K562 (cell line): ENCODE results near the gene SYNGR3. TPM values are rescaled to one million over a fixed set of nuclear protein-coding genes. Genes with fewer than 3 reads are reported as not detected.
A peak's percentile ranks its signal among the peaks of the same experiment; 100 is the strongest.

ENCODE experiments used
- ATAC-seq: fragments of 200-7000 bp; cut with Tn5 transposase; 3 replicates; pipeline ENCODE4 v1.9.1; 2020; ENCODE audit warnings: moderate library complexity
- BruUV-seq: library from RNA; stranded (reverse); fragments of 400-500 nt; replicated peaks from 2 replicates; lab custom pipeline; 2021; lab: Mats Ljungman, UMichigan
- CTCF ChIA-PET: fragments of 300-600 bp; formaldehyde crosslinking; extraction: SDS; loops from one replicate; lab custom pipeline; 2021; ENCODE audit warnings: low intra/inter-chr PET ratio; lab: Yijun Ruan, JAX
- POLR2A ChIA-PET: fragments of 300-600, 350-650 bp; sonication (Branson Sonifier 250); formaldehyde crosslinking; extraction: SDS; loops from one replicate; lab custom pipeline; 2021; ENCODE audit warnings: antibody characterized with exemption, inconsistent platforms; lab: Yijun Ruan, JAX
- DNase-seq, 4 experiments: peaks; one replicate each; pipeline versions ENCODE4 v3.0.0 to v3.0.0-alpha.2; 2011 to 2018; ENCODE audit warnings: low spot score in 3 of 4, mixed read lengths in 3 of 4; ENCODE audit errors: extremely low read depth in 1 of 4
- FAIRE-seq: peaks from 2 replicates; lab custom pipeline; 2011; peaks lifted over from hg19 to GRCh38; lab: Jason Lieb, UNC
- H2AFZ ChIP-seq: 2 replicates; pipeline ENCODE4 v1.6.0; 2011; ENCODE audit warnings: low read depth, low read length, control low read depth, inconsistent platforms
- H3K27ac ChIP-seq: fragments of 200-600 bp; 3 replicates; pipeline ENCODE4 v1.8.0; 2011; ENCODE audit warnings: low read depth, mild to moderate bottlenecking, control low read depth, inconsistent platforms, low read length, moderate library complexity, mixed read lengths; ENCODE audit errors: extremely low read depth
- H3K27me3 ChIP-seq, 2 experiments: fragments of 300-600 bp in 1 of 2; 2 replicates in 1 of 2; 3 replicates in 1 of 2; pipeline versions ENCODE4 v1.6.0 to v1.8.0; 2011; ENCODE audit warnings: inconsistent platforms in 2 of 2, low read length in 2 of 2, mild to moderate bottlenecking in 1 of 2, mixed read lengths in 1 of 2, moderate library complexity in 1 of 2; ENCODE audit not compliant: control insufficient read depth in 2 of 2, insufficient read depth in 2 of 2
- H3K36me3 ChIP-seq: fragments of 300-600 bp; 3 replicates; pipeline ENCODE4 v1.8.0; 2011; ENCODE audit warnings: mild to moderate bottlenecking, low read length, inconsistent platforms; ENCODE audit not compliant: control insufficient read depth, insufficient read depth
- H3K4me1 ChIP-seq, 2 experiments: fragments of 200-600 bp in 1 of 2; replicated peaks in 1 of 2; 2 replicates in 1 of 2; 3 replicates in 1 of 2; pipeline versions ENCODE4 v1.5.1 to v1.8.0; 2011; ENCODE audit warnings: inconsistent platforms in 2 of 2, low read length in 2 of 2, mild to moderate bottlenecking in 1 of 2, mixed read lengths in 1 of 2, moderate library complexity in 1 of 2; ENCODE audit not compliant: control insufficient read depth in 2 of 2, insufficient read depth in 2 of 2
- H3K4me2 ChIP-seq: 2 replicates; pipeline ENCODE4 v1.6.1; 2011; ENCODE audit warnings: low read length, control low read depth, inconsistent platforms, mixed read lengths; ENCODE audit not compliant: insufficient read depth
- H3K4me3 ChIP-seq: fragments of 200-600 bp; sonication (generic), shearing (Covaris generic); 2 replicates; pipeline ENCODE4 v1.5.1; 2016; ENCODE audit warnings: control low read depth, inconsistent platforms
- H3K79me2 ChIP-seq: fragments of 200-600 bp; 3 replicates; pipeline ENCODE4 v1.8.0; 2011; ENCODE audit warnings: low read length, inconsistent platforms; ENCODE audit not compliant: control insufficient read depth, insufficient read depth
- H3K9ac ChIP-seq, 2 experiments: 2 replicates each; pipeline versions ENCODE4 v1.6.0 to v1.6.1; 2011; ENCODE audit warnings: low read depth in 2 of 2, low read length in 2 of 2, control low read depth in 1 of 2, inconsistent platforms in 1 of 2, mild to moderate bottlenecking in 1 of 2, mixed read lengths in 1 of 2; ENCODE audit not compliant: insufficient read depth in 1 of 2
- H3K9me1 ChIP-seq: one replicate; pipeline ENCODE4 v1.6.0; 2011; ENCODE audit warnings: inconsistent platforms, mild to moderate bottlenecking, low read length, moderate library complexity; ENCODE audit not compliant: control insufficient read depth, insufficient read depth
- H3K9me3 ChIP-seq: replicated peaks from 2 replicates; pipeline ENCODE4 v1.5.1; 2011; ENCODE audit warnings: low read depth, low read length, inconsistent platforms; ENCODE audit not compliant: control insufficient read depth, insufficient read depth
- H4K20me1 ChIP-seq: replicated peaks from 2 replicates; pipeline ENCODE4 v1.6.1; 2011; ENCODE audit warnings: low read length, inconsistent platforms, mixed read lengths; ENCODE audit not compliant: control insufficient read depth, insufficient read depth
- ARNT ChIP-seq, 2 experiments: fragments of 450-650 bp; IDR thresholded peaks; 2 replicates each; pipeline ENCODE4 v1.6.1; 2016; ENCODE audit warnings: mild to moderate bottlenecking in 1 of 2
- CXXC5 ChIP-seq: fragments of 250-450 bp; sonication (Bioruptor Pico); IDR thresholded peaks from 2 replicates; pipeline ENCODE4 v1.8.0; 2022; ENCODE audit warnings: inconsistent platforms, mild to moderate bottlenecking, moderate library complexity
- EZH2 ChIP-seq: IDR thresholded peaks from 2 replicates; pipeline ENCODE4 v1.6.1; 2012; ENCODE audit warnings: low read depth, mild to moderate bottlenecking, inconsistent platforms, low read length, borderline replicate concordance
- GATA2 ChIP-seq: sonication (generic); formaldehyde crosslinking; IDR thresholded peaks from 2 replicates; pipeline ENCODE4 v1.4.0; 2020; ENCODE audit warnings: mild to moderate bottlenecking, missing genetic modification reagents
- HOXB6 ChIP-seq: fragments of 250-450 bp; sonication (Bioruptor Pico); IDR thresholded peaks from 2 replicates; pipeline ENCODE4 v1.5.1; 2022; ENCODE audit warnings: mild to moderate bottlenecking, borderline replicate concordance
- NFIX ChIP-seq: fragments of 250-450 bp; sonication (Bioruptor Pico); IDR thresholded peaks from 2 replicates; pipeline ENCODE4 v1.4.0; 2020; ENCODE audit warnings: low read depth, mild to moderate bottlenecking, moderate library complexity
- PRPF4 ChIP-seq: fragments of 200-400 bp; formaldehyde crosslinking; IDR thresholded peaks from one replicate; pipeline ENCODE4 v1.6.1; 2017; ENCODE audit warnings: low read length, low read depth, mild to moderate bottlenecking; ENCODE audit not compliant: insufficient read depth, poor library complexity, severe bottlenecking
- RAD21 ChIP-seq, 2 experiments: fragments of 250-450 bp in 1 of 2; fragments of 450-650 bp in 1 of 2; sonication (Bioruptor Pico) in 1 of 2; formaldehyde crosslinking in 1 of 2; IDR thresholded peaks in 1 of 2; conservative IDR thresholded peaks in 1 of 2; 2 replicates each; pipeline versions ENCODE4 v1.4.0 to v1.8.0; 2020 to 2022; ENCODE audit warnings: mild to moderate bottlenecking in 2 of 2, moderate library complexity in 1 of 2
- RCOR1 ChIP-seq, 2 experiments: IDR thresholded peaks; 2 replicates each; pipeline ENCODE4 v1.6.1; 2012; ENCODE audit warnings: low read depth in 2 of 2, low read length in 2 of 2, borderline replicate concordance in 1 of 2, improper control_type of control experiment in 1 of 2
- ZNF140 ChIP-seq: fragments of 250-450 bp; sonication (Bioruptor Pico); IDR thresholded peaks from 2 replicates; pipeline ENCODE4 v1.8.0; 2021; ENCODE audit warnings: moderate library complexity, mild to moderate bottlenecking, inconsistent platforms
- ZNF384 ChIP-seq: IDR thresholded peaks from 2 replicates; pipeline ENCODE4 v1.6.1; 2012; ENCODE audit warnings: low read depth, low read length, improper control_type of control experiment
- ZNF79 ChIP-seq: fragments of 250-450 bp; sonication (Bioruptor Pico); IDR thresholded peaks from 2 replicates; pipeline ENCODE4 v1.4.0; 2020; ENCODE audit warnings: low read depth, mild to moderate bottlenecking, moderate library complexity
- WGBS: fragments of 100-300 bp; shearing (Covaris generic); methylation state at CpG from one replicate; pipeline ENCODE4 v1.1.6; 2016; ENCODE audit warnings: low coverage, mixed read lengths; ENCODE audit not compliant: insufficient coverage; ENCODE audit errors: missing lambda C conversion rate; 5-methylcytosine and 5-hydroxymethylcytosine counted together
- in situ Hi-C: fragments of 300-500 bp; cut with MboI; formaldehyde crosslinking; loops from 4 replicates; pipeline ENCODE4 v1.15.0; 2018; ENCODE audit warnings: inconsistent platforms, mixed read lengths
- intact Hi-C: fragments of 100-400 bp; cut with micrococcal nuclease; formaldehyde crosslinking; loops from 2 replicates; pipeline ENCODE4 v1.14.2; 2022
- polyA plus RNA-seq, 8 experiments: library from polyadenylated mRNA; depleted of rRNA in 4 of 8; stranded (reverse) in 5 of 8; unstranded in 3 of 8; fragments of >200 nt; fragmentation: Nextera tagmentation in 2 of 8; fragmentation: Illumina TruSeq in 1 of 8; extraction: Ambion mirVana in 2 of 8; extraction: Trizol in 1 of 8; gene quantifications; 2 replicates each; pipeline versions ENCODE4 v1.2.1 to v1.2.3, GENCODE V29; 2011 to 2014; ENCODE audit warnings: inconsistent platforms in 1 of 8, missing spikeins in 1 of 8
- total RNA-seq, 7 experiments: library from RNA; depleted of rRNA in 6 of 7; stranded (reverse); fragments of >200 nt in 6 of 7; fragmentation: Illumina TruSeq in 2 of 7; extraction: Trizol in 2 of 7; gene quantifications; 2 replicates each; pipeline versions ENCODE4 v1.2.1 to v1.2.3, GENCODE V29; 2011 to 2021; ENCODE audit warnings: low replicate concordance in 1 of 7

Gene SYNGR3
- total and polyA plus RNA-seq, 9 of the 15 experiments (the other 6 are each of a cell fraction or from before 2014, with no cell fraction given) = 3.7 to 69.2 (median 36.3) TPM

DNA sequence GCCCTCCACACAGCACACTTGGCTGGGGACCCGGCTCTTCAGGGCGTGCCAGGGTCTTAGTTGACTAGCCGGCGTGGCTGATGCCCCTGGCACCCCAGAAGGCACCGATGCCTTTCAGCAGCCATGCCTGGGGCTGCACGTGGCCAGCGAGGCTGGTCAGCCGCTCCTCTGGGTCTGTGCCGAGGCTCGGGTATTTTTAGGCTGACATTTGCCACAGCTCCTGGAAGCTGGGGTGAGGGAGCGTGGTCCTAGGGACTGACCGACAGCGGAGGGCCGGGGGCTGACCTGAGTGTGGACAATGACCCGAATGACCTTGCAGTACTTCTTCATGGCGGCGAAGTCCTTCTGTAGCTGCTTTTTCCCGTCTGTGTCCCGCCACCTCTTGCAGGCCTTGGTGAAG, 39.2 kb upstream of the SYNGR3 start:
- Histone ChIP-seq H3K9me3 (no peaks in the 10 kb centered on the region), H3K4me2 (no peak overlapping the region), H3K27ac (no peak overlapping the region), H4K20me1 (no peaks in the 10 kb centered on the region), H3K79me2 (no peaks in the 10 kb centered on the region), H3K27me3 (no peaks in the 10 kb centered on the region), H3K4me3 (no peak overlapping the region), H2AFZ (no peak overlapping the region), H3K9ac (peak overlapping the region in 1 of 2 experiments; percentile 66; a peak in 2 of 4 replicates), H3K9me1 (no peaks in the 10 kb centered on the region), H3K36me3 (no peaks in the 10 kb centered on the region), H3K4me1 (peaks cover 3 to 53% of the 10 kb centered on the region in 2 experiments; a peak in 4 of 5 replicates)
- intact Hi-C loops (no loop called here), in situ Hi-C loops (no loop called here)
- no peak for FAIRE-seq
- TF ChIP-seq EZH2 = no peak
- TF ChIP-seq RAD21 (CRISPR knock-in tag; conservative IDR thresholded peaks at IDR 0.05 in 1 of 2, IDR thresholded peaks at IDR 0.05 in 1 of 2) = no peak
- no peak for TF ChIP-seq ZNF140 (CRISPR knock-in tag)
- TF ChIP-seq PRPF4 = no peak
- no peak for TF ChIP-seq CXXC5 (CRISPR knock-in tag)
- no peak for TF ChIP-seq ZNF384
- TF ChIP-seq GATA2 (CRISPR knock-in tag) = no peak
- no peak for TF ChIP-seq RCOR1 (IDR thresholded peaks at IDR 0.05; ENCODE audit: borderline replicate concordance in 1 of 2, low read depth in 2 of 2, low read length in 2 of 2)
- no peak for TF ChIP-seq ARNT (IDR thresholded peaks at IDR 0.05)
- no peak for TF ChIP-seq ZNF79
- no peak for TF ChIP-seq NFIX
- TF ChIP-seq HOXB6 (CRISPR knock-in tag) = no peak
- BruUV-seq = no TSS peak
- no peak for ATAC-seq
- DNase-seq = no peak
- ChIA-PET CTCF (interaction anchor here (0.5 kb wide), 1 partner anchor 102 kb away, joined by 3 read pairs; no protein-coding TSS in a partner anchor), POLR2A (interaction anchor here (0.6 to 5.6 kb wide), 3 partner anchors 9 to 47 kb away, joined by 3 to 37 read pairs (median 5); partner anchors contain the start of gene RPS2)
- 71% methylated on average over 19 of the region's 19 CpGs for WGBS
